G401 (cell line): Measurements from ENCODE around the gene ZFR. TPM values are rescaled to one million over a fixed set of nuclear protein-coding genes. Genes with fewer than 3 reads are reported as not detected.
"Not testable (repeated sequence)": the region's sequence is repeated elsewhere in the genome, so short reads cannot be mapped to it uniquely, and the experiment has no call there.

Experiments
- DNase-seq: peaks from one replicate; pipeline ENCODE4 v3.0.0-alpha.2; 2015; ENCODE audit warnings: low spot score
- in situ Hi-C: cut with HindIII; loops from 2 replicates; pipeline ENCODE4 v1.10.0; 2016; ENCODE audit warnings: low sequenced_read_pairs, mixed read lengths
- total RNA-seq: library from RNA; depleted of rRNA; stranded (reverse); fragments of >200 nt; shearing (Covaris generic); gene quantifications from 2 replicates; pipeline ENCODE4 v1.2.3, GENCODE V29; 2014

The ZFR gene
- total RNA-seq, 1 experiment from 2014 or later = 93.9 TPM

GRCh38 chr5:32421075-32421474 lies 23.5 kb downstream of the ZFR start:
- in situ Hi-C loops = no loop called here
- no peak for DNase-seq

- in situ Hi-C loops = no loop called here
- DNase-seq = no peak
These were observed 24.0 kb downstream of the ZFR start for GRCh38 chr5:32420506-32420905.

- DNase-seq = no peak
- in situ Hi-C loops = no loop called here
These were observed 24.7 kb downstream of the ZFR start for GRCh38 chr5:32419791-32420190.

DNA sequence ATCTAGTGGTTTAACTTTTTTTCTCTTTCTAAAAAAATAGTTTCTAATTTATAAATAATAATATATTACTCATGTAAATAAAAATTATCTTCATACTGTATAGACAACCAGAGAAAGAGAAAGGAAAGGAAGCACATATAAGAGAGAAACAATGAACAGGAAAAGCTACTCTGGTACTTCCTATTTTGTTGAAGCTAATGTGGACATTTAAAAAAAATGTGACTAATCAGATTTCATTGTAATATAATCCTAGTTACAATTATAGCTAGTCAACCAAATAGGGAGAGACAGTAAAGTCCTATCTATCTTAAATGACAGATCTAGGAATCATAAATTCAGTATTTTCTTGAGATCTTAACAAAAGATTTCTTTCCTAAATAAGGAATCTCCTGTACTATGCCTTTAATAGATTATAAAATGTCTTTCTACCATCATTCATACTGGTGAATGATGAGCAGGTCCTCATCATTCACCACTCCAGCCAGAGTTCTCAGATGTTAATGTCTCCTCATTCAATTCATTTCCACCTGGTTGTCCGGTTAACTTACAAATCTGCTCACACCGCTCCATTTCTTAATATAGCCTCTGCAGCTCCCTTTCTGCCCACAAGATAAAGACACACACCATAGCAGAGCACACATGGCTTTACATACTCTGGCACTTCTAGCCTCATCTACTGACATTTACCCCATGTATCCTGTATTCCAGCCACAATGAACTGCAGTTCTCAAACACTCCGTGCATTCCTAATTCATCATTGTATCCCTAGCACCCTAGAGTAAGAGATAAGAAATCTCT lies 30.9 kb downstream of the ZFR start:
- DNase-seq = no peak
- in situ Hi-C loops = no loop called here

DNA sequence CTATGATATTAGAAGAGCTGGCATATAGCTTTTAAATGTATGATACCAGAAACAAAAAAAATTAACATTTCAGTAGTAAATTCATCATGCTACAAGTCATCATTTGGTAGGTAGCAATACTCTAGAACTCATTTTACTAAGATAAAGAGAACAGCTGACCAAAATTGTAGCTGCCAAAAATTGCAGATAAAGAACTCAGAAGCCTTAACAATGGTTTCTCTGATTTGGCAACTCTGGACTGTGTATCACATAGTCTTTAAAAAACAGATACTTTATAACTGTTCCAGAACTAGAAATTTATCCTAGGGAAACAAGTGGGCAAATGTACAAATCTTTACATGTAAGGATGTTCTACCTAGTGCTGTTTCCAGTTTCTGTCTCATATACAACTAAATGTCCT lies 33.9 kb downstream of the ZFR start:
- no peak for DNase-seq
- in situ Hi-C loops = no loop called here

DNA sequence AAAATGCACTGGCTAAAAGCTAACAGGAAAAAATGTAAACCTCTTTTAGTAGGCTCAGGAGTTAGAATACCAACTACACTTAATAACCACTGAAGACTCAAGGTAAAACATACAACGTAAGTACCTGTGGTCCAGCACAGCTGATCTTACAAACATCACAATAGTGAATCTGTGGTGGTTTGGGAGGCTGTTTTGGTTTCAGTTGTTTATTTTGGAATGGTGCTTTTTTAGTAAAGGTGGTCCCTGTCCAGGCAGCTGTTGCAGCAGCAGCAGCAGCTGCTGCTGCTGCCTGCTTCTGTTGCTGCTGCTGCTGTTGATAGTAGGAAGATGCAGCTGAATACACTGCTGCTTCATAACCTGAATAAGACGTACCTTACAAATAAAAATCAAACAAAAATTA lies 37.9 kb downstream of the ZFR start:
- in situ Hi-C loops = no loop called here
- no peak for DNase-seq

GRCh38 chr5:32405507-32405906 lies 39.0 kb downstream of the ZFR start:
- in situ Hi-C loops = no loop called here
- no peak for DNase-seq

DNA sequence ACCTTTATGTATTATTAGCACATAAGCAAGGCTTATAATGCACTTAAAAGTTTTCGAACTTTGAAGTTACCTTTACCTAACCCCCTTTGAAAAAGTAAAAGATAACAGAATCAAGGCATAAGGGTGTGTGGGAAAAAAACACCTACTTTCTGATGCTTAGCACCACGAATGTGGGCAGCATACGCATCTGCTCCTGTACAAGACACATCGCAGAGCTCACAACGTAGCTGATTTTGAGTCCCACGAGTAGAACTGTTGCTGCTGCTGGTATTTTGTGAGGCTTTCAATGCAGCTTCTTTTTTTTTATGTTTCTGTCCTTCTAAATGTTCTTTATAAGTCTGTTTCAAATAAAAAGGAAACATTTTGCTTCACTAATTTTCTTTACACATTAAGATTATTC lies 40.8 kb downstream of the ZFR start:
- no peak for DNase-seq
- in situ Hi-C loops = no loop called here

GRCh38 chr5:32400401-32400800 lies 44.1 kb downstream of the ZFR start:
- in situ Hi-C loops = no loop called here

GRCh38 chr5:32398754-32399153 lies 45.8 kb downstream of the ZFR start:
- in situ Hi-C loops, DNase-seq: not testable (repeated sequence)

More at GRCh38 chr5:32400401-32400800, 44.1 kb downstream of the ZFR start:
- DNase-seq = no peak

DNA sequence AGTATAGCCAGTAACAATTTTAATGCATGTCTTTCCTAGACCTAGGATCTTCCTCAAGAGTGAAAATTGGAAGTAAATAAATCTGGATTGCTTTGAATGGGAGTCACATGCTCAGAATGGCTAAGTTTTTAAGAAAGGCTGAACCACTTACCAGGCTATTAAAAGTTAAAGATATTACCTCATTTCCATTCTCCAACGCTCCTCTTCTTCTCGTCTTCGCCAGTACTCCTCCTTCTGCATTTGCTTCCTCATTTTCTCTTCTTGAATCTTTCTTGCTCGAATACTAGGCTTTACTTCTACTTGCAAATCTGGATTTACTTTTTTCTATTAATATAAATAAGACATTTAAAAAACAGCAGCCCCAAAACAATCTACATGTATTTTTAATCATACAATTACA lies 49.6 kb downstream of the ZFR start:
- in situ Hi-C loops = no loop called here
- DNase-seq = no peak

GRCh38 chr5:32392039-32392438 lies 52.5 kb downstream of the ZFR start:
- in situ Hi-C loops = no loop called here
- DNase-seq = no peak

DNA sequence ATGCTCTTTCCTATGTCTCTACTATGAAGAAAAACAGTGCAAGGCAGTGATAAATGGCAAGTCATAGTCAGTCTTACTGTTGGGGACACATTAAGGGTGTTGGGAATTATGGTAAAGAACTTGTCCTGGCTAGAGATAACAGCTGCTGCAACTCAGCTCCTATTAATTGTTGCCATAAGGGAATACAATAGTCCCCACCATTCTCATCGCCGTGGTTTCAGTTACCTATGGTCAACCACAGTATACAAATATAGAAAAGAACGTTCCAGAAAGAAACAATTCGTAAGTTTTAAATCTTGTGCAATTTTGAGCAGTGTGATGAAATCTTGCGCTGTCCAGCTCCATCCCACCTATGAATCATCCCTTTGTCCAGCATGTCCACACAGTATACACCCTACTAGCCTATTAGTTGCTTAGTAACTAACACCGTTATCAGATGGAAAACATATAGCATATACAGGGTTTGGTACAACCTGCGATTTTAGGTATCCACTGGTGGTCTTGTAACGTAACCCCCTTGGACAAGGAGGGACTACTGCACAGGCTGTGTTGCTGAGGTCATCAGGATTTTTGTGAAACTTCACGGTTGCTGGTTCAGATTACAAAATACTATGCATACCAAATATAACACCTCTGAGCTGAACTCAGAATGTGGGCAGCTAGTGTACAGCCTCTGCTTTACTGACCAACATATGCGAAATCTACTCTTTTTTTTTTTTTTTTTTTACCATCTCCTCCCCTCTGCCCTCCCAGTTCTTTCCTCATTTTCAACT lies 53.5 kb downstream of the ZFR start:
- in situ Hi-C loops = no loop called here
- DNase-seq = no peak

DNA sequence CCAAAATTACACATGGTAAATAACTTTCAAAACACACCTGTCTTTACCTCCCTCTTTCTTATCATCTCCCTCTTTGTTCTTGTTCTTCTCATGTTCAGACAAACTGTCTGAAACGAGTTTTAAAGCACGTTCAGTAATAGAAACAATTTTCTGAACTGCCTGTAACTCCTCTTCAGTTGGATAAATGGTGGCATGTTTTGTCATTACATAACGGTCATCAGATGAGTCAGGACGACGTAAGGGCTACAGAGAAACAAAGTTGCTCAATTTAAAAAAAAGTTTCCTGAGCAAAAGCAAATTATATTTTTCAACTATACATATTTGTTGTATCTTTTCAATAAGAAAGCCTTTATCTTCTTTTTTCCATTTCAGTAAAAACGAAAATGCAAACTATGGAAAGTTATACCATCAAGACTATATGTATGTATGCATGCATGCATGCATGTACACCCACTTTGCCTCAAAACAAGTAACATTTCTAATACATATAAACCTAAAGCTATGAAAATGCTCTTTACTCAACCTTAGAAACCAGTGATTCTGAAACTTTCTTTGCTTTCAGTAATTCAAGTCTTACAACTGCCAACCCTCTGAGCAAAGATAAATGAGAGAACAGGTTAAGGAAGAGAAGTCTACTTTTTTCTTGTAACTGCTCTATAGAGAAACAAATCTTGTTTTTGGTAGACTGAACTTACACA lies 56.0 kb downstream of the ZFR start:
- in situ Hi-C loops = no loop called here
- DNase-seq = no peak

- in situ Hi-C loops = no loop called here
- DNase-seq = no peak
These were observed 56.7 kb downstream of the ZFR start for GRCh38 chr5:32387841-32388240.

DNA sequence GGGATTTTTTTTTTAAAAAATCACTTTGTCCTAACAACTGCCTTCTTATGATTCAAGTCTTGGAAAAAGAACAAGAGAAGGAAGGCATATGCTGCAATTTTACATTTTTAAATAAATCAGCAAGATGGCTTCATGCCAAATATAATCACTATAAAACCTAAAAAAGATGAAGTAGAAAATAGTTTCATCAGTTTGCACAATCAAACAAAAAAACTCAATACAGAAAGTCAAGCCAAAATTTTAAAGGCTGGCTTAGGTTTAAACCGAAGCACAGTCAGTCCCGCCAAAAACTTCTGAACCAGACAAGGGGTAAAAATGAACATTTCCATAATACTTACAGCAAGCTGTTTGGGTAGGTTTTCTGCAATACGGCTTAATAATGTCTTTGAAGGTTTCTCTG lies 57.3 kb downstream of the ZFR start:
- in situ Hi-C loops = no loop called here
- DNase-seq = no peak

GRCh38 chr5:32384621-32385020 lies 59.9 kb downstream of the ZFR start:
- DNase-seq = no peak
- in situ Hi-C loops = no loop called here

DNA sequence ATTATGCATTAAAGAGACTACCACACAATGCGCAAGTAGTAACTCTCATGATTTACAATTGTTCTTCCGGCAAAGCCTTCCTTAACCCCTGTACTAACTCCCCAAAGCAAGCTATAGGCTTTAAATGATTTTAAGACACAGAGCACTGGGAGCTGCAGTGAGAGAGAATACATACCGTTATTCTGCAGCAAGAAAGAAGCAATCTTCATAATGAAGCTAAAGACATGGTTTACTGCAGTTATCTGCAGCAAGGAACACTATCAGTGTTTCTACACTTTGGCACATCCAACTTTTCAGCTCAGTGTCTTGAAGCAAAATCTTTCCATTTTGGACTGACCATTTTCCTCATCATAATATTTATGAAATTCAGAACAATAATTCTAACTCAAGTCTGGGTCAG lies 61.0 kb downstream of the ZFR start:
- in situ Hi-C loops = no loop called here
- DNase-seq = no peak

GRCh38 chr5:32383065-32383464 lies 61.5 kb downstream of the ZFR start:
- in situ Hi-C loops = no loop called here

DNA sequence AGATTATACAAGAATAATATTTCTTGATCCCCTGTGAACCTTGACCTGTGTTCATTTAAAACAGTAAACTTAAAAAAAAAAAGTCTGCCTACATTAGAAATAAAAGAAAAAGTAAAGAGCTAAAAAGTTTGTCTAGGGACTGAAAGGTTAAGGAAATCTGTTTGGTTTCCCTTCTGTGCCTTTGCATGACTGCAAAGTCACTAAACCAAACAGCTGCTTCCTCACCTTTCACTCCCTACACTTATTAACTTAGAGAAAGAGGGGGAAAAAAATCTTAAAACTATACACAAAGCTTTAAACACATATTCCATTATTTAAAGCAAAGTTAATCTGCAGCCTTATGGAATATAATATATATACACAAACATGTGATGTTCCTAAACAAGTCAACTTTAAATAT lies 65.1 kb downstream of the ZFR start:
- no peak for DNase-seq
- in situ Hi-C loops = no loop called here

More at GRCh38 chr5:32383065-32383464, 61.5 kb downstream of the ZFR start:
- DNase-seq = no peak
